Measurements from ENCODE around the gene WWOX.

The WWOX gene

DNA sequence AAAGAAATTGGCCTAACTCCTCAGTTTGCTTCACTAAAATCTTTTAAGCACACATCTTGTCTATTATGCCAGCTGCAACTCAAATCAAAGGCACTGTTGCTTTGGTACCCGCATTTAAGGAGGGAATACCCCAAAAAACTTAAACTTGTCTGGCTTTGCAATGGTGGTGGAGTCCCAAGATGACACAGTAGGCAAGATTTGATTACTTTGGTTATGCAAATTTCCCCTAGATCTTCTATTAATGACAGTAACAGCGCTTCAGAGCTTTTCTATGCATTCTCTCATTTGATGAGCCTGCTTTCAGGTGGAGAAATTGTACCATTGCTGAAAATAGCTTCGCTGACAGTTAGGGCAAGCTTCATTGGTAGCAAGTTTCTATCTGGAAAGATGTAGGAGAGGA, 27.2 kb downstream of the WWOX start:
- Histone ChIP-seq H3K4me2 (ENCODE audit: low read length) (no peak overlapping the region), H3K79me1 (ENCODE audit: low read length) (no peaks in the 10 kb centered on the region), H3K23ac (ENCODE audit: low read length) (no peak overlapping the region), H2AFZ (ENCODE audit: insufficient read depth, low read length, poor library complexity) (no peak overlapping the region), H2BK120ac (ENCODE audit: insufficient read depth, low read length, poor library complexity) (no peak overlapping the region), H2BK5ac (ENCODE audit: low read depth, low read length, poor library complexity) (no peak overlapping the region), H2AK5ac (ENCODE audit: low read length) (no peak overlapping the region), H3K27me3 (ENCODE audit: insufficient read depth, low read length) (no peaks in the 10 kb centered on the region), H4K8ac (ENCODE audit: low read depth, low read length) (no peak overlapping the region), H3K4me1 (ENCODE audit: control insufficient read depth in 1 of 2, insufficient read depth in 2 of 2, low read length in 2 of 2) (peaks cover 0 to 7% of the 10 kb centered on the region in 2 experiments), H3K18ac (ENCODE audit: low read length) (no peak overlapping the region), H3K9me3 (ENCODE audit: insufficient read depth, low read depth, low read length) (peaks cover 2% of the 10 kb centered on the region), H3K36me3 (ENCODE audit: control insufficient read depth in 1 of 2, insufficient read depth in 2 of 2, low read length in 2 of 2) (no peaks in the 10 kb centered on the region), H3K79me2 (ENCODE audit: control insufficient read depth, insufficient read depth, low read length, poor library complexity) (no peaks in the 10 kb centered on the region), H3K9ac (ENCODE audit: low read length) (no peak overlapping the region), H2BK12ac (ENCODE audit: low read length) (no peak overlapping the region), H3K14ac (ENCODE audit: low read length) (no peak overlapping the region), H3K4me3 (ENCODE audit: low read depth, low read length) (no peak overlapping the region), H3K27ac (ENCODE audit: low read depth, low read length) (no peak overlapping the region), H4K12ac (ENCODE audit: low read depth, low read length) (no peak overlapping the region), H3K4ac (ENCODE audit: low read depth, low read length) (no peak overlapping the region), H4K91ac (ENCODE audit: low read depth, low read length) (no peak overlapping the region)
- WGBS (ENCODE audit: extremely low coverage, insufficient coverage, insufficient read length), result no CpG with 5 or more reads among the region's 3 CpGs
- DNase-seq, result no peak

DNA sequence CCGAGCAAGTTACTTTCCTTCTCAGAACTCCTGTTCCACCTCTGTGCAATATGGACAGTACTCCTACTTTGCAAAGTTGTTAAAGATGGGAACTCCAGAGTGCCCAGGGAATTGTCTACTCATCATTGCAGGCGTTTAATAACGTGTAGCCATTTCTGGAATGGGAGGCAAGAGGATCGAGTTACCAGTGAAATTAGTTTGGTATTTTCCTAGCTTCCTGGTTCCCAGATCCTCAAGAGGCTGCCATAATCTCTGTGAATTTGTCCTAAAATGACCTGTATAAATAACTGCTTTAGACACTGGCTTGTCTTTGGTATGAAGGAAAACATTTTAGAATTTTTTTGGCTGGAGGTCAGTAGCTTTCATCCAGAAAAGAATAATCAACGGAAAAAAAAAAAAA, 27.7 kb downstream of the WWOX start:
- Histone ChIP-seq H3K4me1 (ENCODE audit: control insufficient read depth in 1 of 2, insufficient read depth in 2 of 2, low read length in 2 of 2) (peaks cover 0 to 7% of the 10 kb centered on the region in 2 experiments), H3K4ac (ENCODE audit: low read depth, low read length) (no peak overlapping the region), H3K9ac (ENCODE audit: low read length) (no peak overlapping the region), H4K8ac (ENCODE audit: low read depth, low read length) (no peak overlapping the region), H3K27me3 (ENCODE audit: insufficient read depth, low read length) (no peaks in the 10 kb centered on the region), H4K12ac (ENCODE audit: low read depth, low read length) (no peak overlapping the region), H3K4me3 (ENCODE audit: low read depth, low read length) (no peak overlapping the region), H3K36me3 (ENCODE audit: control insufficient read depth in 1 of 2, insufficient read depth in 2 of 2, low read length in 2 of 2) (no peaks in the 10 kb centered on the region), H2BK12ac (ENCODE audit: low read length) (no peak overlapping the region), H3K9me3 (ENCODE audit: insufficient read depth, low read depth, low read length) (peaks cover 2% of the 10 kb centered on the region), H3K14ac (ENCODE audit: low read length) (no peak overlapping the region), H3K79me1 (ENCODE audit: low read length) (no peaks in the 10 kb centered on the region), H3K27ac (ENCODE audit: low read depth, low read length) (no peak overlapping the region), H2AFZ (ENCODE audit: insufficient read depth, low read length, poor library complexity) (no peak overlapping the region), H2AK5ac (ENCODE audit: low read length) (no peak overlapping the region), H2BK120ac (ENCODE audit: insufficient read depth, low read length, poor library complexity) (no peak overlapping the region), H3K23ac (ENCODE audit: low read length) (no peak overlapping the region), H3K18ac (ENCODE audit: low read length) (no peak overlapping the region), H2BK5ac (ENCODE audit: low read depth, low read length, poor library complexity) (no peak overlapping the region), H4K91ac (ENCODE audit: low read depth, low read length) (no peak overlapping the region), H3K79me2 (ENCODE audit: control insufficient read depth, insufficient read depth, low read length, poor library complexity) (no peaks in the 10 kb centered on the region), H3K4me2 (ENCODE audit: low read length) (no peak overlapping the region)
- DNase-seq, result no peak
- WGBS (ENCODE audit: extremely low coverage, insufficient coverage, insufficient read length), result no CpG with 5 or more reads among the region's 5 CpGs

DNA sequence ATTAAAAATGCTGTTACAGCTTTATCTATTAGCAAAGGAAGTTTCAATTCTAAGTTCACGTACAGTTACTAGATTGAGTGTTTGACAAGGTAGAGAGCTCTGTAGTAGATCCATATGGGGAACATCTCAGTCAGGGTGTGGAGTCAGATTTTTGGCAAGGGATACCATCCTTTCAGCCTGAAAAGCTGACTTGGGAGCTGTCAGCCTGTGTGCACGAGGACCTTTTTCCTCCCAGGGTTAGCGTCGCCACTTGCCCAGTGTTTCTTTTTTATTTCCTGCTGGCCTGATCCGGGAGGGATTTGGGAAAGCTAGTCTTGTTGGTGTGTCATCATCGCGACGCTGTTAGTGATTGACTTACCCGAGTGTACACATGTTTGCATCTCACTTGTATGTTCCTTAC, 29.5 kb downstream of the WWOX start:
- H3K79me2 ChIP-seq (ENCODE audit: control insufficient read depth, insufficient read depth, low read length, poor library complexity), result no peaks in the 10 kb centered on the region
- no peak overlapping the region for H4K12ac ChIP-seq (ENCODE audit: low read depth, low read length)
- no peak overlapping the region for H2AK5ac ChIP-seq (ENCODE audit: low read length)
- no CpG with 5 or more reads among the region's 9 CpGs for WGBS (ENCODE audit: extremely low coverage, insufficient coverage, insufficient read length)
- no peak overlapping the region for H3K18ac ChIP-seq (ENCODE audit: low read length)
- H2AFZ ChIP-seq (ENCODE audit: insufficient read depth, low read length, poor library complexity), result no peak overlapping the region
- H3K4me3 ChIP-seq (ENCODE audit: low read depth, low read length), result no peak overlapping the region
- H3K9ac ChIP-seq (ENCODE audit: low read length), result no peak overlapping the region
- no peak overlapping the region for H3K27ac ChIP-seq (ENCODE audit: low read depth, low read length)
- DNase-seq, result no peak
- no peak overlapping the region for H2BK120ac ChIP-seq (ENCODE audit: insufficient read depth, low read length, poor library complexity)
- no peaks in the 10 kb centered on the region for H3K36me3 ChIP-seq (ENCODE audit: control insufficient read depth in 1 of 2, insufficient read depth in 2 of 2, low read length in 2 of 2)
- no peak overlapping the region for H3K23ac ChIP-seq (ENCODE audit: low read length)
- H4K8ac ChIP-seq (ENCODE audit: low read depth, low read length), result no peak overlapping the region
- no peak overlapping the region for H2BK5ac ChIP-seq (ENCODE audit: low read depth, low read length, poor library complexity)
- H3K27me3 ChIP-seq (ENCODE audit: insufficient read depth, low read length), result no peaks in the 10 kb centered on the region
- peaks cover 0 to 7% of the 10 kb centered on the region in 2 experiments for H3K4me1 ChIP-seq (ENCODE audit: control insufficient read depth in 1 of 2, insufficient read depth in 2 of 2, low read length in 2 of 2)
- H2BK12ac ChIP-seq (ENCODE audit: low read length), result no peak overlapping the region
- H3K4me2 ChIP-seq (ENCODE audit: low read length), result no peak overlapping the region
- H3K4ac ChIP-seq (ENCODE audit: low read depth, low read length), result no peak overlapping the region
- no peak overlapping the region for H4K91ac ChIP-seq (ENCODE audit: low read depth, low read length)
- peaks cover 2% of the 10 kb centered on the region for H3K9me3 ChIP-seq (ENCODE audit: insufficient read depth, low read depth, low read length)
- no peaks in the 10 kb centered on the region for H3K79me1 ChIP-seq (ENCODE audit: low read length)
- no peak overlapping the region for H3K14ac ChIP-seq (ENCODE audit: low read length)

DNA sequence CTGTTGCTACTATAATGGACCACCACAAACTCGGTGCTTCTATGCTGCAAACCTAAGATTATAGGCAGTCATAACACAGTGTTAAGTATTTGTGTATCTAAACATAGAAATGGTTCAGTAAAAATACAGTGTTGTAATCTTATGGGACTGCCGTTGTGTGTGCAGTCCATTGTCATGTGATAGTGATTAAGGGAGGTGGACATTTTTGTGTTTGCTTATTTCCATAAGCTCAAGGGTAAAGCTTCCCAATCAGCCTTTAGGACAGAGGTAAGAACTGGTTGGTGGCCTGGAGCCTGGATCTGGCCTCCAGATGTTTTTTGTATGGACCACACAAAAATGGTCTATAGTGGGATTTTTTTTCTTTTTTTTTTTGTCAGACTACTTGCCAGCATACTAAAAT, 29.9 kb downstream of the WWOX start:
- no peak overlapping the region for H3K4me2 ChIP-seq (ENCODE audit: low read length)
- no peak overlapping the region for H3K14ac ChIP-seq (ENCODE audit: low read length)
- H2AFZ ChIP-seq (ENCODE audit: insufficient read depth, low read length, poor library complexity), result no peak overlapping the region
- H3K36me3 ChIP-seq (ENCODE audit: control insufficient read depth in 1 of 2, insufficient read depth in 2 of 2, low read length in 2 of 2), result no peaks in the 10 kb centered on the region
- no peak overlapping the region for H3K4me3 ChIP-seq (ENCODE audit: low read depth, low read length)
- WGBS (ENCODE audit: extremely low coverage, insufficient coverage, insufficient read length), result no CpG with 5 or more reads among the region's 2 CpGs
- no peak overlapping the region for H3K27ac ChIP-seq (ENCODE audit: low read depth, low read length)
- no peak for DNase-seq
- H4K12ac ChIP-seq (ENCODE audit: low read depth, low read length), result no peak overlapping the region
- H3K27me3 ChIP-seq (ENCODE audit: insufficient read depth, low read length), result no peaks in the 10 kb centered on the region
- no peak overlapping the region for H3K18ac ChIP-seq (ENCODE audit: low read length)
- H2AK5ac ChIP-seq (ENCODE audit: low read length), result no peak overlapping the region
- no peaks in the 10 kb centered on the region for H3K79me2 ChIP-seq (ENCODE audit: control insufficient read depth, insufficient read depth, low read length, poor library complexity)
- H2BK120ac ChIP-seq (ENCODE audit: insufficient read depth, low read length, poor library complexity), result no peak overlapping the region
- H4K8ac ChIP-seq (ENCODE audit: low read depth, low read length), result no peak overlapping the region
- H3K9me3 ChIP-seq (ENCODE audit: insufficient read depth, low read depth, low read length), result peaks cover 2% of the 10 kb centered on the region
- no peak overlapping the region for H2BK12ac ChIP-seq (ENCODE audit: low read length)
- H3K23ac ChIP-seq (ENCODE audit: low read length), result no peak overlapping the region
- H3K4me1 ChIP-seq (ENCODE audit: control insufficient read depth in 1 of 2, insufficient read depth in 2 of 2, low read length in 2 of 2), result peaks cover 0 to 7% of the 10 kb centered on the region in 2 experiments
- H3K4ac ChIP-seq (ENCODE audit: low read depth, low read length), result no peak overlapping the region
- no peak overlapping the region for H4K91ac ChIP-seq (ENCODE audit: low read depth, low read length)
- H3K79me1 ChIP-seq (ENCODE audit: low read length), result no peaks in the 10 kb centered on the region
- no peak overlapping the region for H2BK5ac ChIP-seq (ENCODE audit: low read depth, low read length, poor library complexity)
- no peak overlapping the region for H3K9ac ChIP-seq (ENCODE audit: low read length)
